LNCaP clone FGC (cell line): ENCODE results near the gene DLL4.

Experiments used
- DNase-seq: peaks from one replicate; pipeline ENCODE4 v3.0.0-alpha.2; 2011; ENCODE audit warnings: low read depth
- H3K4me3 ChIP-seq: 2 replicates; pipeline ENCODE4 v1.5.1; 2011; ENCODE audit warnings: mild to moderate bottlenecking, low read depth, low read length, control low read depth
- TF ChIP-seq, protein P1 (sequence below): IDR thresholded peaks from 2 replicates; pipeline ENCODE4 v1.5.1; 2012; ENCODE audit warnings: mild to moderate bottlenecking; ENCODE audit not compliant: control insufficient read depth, insufficient read depth; ENCODE audit errors: extremely low read depth

Gene DLL4

DNA sequence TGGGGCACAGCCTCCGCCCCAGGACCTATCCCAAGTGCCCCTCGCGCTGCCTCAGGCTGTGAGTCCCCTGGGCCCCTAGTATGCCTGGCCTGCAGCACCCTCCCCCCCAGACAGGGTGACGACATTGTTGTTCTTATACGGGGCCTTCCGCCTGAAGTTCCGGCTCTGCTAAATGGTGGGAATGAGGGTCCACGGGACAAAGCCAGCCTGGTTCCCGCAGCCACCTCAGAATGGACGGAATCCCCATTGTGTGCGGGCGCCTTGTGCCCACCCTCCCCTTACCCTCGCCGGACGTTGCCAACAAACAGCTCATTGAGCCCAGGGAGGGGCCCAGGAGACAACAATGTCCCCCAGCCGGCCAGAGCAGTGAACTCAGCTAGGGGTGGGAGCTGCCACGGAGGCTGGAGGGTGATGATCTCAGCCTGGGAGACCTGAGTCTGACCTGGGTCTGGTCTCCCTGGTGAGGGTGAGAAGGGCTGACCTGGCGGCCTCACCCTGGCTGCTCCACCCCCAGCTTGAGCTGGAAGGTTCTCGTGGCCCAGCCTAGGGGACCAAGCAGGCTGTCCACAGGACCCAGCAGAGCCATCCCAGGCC is 10.2 kb upstream of the DLL4 start:
- H3K4me3 ChIP-seq, result no peak overlapping the region
- no peak for DNase-seq
- TF ChIP-seq, protein P1, sequence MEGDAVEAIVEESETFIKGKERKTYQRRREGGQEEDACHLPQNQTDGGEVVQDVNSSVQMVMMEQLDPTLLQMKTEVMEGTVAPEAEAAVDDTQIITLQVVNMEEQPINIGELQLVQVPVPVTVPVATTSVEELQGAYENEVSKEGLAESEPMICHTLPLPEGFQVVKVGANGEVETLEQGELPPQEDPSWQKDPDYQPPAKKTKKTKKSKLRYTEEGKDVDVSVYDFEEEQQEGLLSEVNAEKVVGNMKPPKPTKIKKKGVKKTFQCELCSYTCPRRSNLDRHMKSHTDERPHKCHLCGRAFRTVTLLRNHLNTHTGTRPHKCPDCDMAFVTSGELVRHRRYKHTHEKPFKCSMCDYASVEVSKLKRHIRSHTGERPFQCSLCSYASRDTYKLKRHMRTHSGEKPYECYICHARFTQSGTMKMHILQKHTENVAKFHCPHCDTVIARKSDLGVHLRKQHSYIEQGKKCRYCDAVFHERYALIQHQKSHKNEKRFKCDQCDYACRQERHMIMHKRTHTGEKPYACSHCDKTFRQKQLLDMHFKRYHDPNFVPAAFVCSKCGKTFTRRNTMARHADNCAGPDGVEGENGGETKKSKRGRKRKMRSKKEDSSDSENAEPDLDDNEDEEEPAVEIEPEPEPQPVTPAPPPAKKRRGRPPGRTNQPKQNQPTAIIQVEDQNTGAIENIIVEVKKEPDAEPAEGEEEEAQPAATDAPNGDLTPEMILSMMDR, result no peak

- no peak for DNase-seq
- TF ChIP-seq, protein P1, result no peak
- no peak overlapping the region for H3K4me3 ChIP-seq
Measured at GRCh38 chr15:40921949-40922607, 7.1 kb upstream of the DLL4 start.

GRCh38 chr15:40922608-40923005 is 6.5 kb upstream of the DLL4 start:
- TF ChIP-seq, protein P1, result no peak
- DNase-seq, result no peak
- no peak overlapping the region for H3K4me3 ChIP-seq

- DNase-seq, result no peak
- no peak overlapping the region for H3K4me3 ChIP-seq
- TF ChIP-seq, protein P1, result no peak
Measured at GRCh38 chr15:40923551-40923950, 5.6 kb upstream of the DLL4 start.

- no peak overlapping the region for H3K4me3 ChIP-seq
- TF ChIP-seq, protein P1, result no peak
- no peak for DNase-seq
Measured at GRCh38 chr15:40925495-40925862, 3.7 kb upstream of the DLL4 start.

DNA sequence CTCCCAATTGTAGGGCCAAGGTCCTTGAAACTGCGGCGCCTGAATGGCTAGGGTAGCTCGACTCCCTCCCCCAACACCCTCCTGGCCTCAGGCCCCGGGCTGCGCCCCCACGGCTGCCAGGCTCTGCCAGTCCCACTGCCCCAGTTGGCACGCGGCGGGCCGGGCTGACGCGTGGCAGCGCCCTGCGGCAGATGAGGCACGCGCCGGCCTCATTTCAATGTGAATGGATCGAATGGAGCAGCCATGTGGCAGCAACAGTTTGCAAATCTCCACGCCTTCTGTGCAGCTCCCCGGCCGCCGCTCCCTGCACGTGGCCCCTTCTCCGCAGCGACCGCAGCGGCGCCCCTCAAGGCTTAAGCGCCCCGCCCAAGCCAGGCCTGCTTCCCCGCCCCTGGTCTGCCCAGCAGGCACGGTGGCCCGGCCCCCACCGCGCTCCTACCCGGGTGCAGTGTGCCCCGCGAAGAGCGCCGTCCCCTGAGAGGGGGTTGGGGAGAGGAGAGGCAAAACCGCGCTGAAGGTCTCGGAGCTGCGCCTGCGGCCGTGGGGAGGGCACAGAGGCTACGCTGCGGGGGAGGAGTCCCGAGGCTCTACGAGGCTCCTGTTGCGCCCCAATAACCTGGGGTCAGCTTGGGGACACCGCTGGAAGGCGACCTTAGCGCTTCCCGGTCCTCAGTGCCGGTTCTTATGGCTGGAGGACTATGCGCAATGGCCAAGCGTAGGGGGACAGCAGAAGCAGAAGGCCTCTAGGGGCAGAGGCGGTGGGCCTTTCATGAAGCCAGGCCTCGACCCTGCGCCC is 3.1 kb upstream of the DLL4 start:
- TF ChIP-seq, protein P1, result no peak
- H3K4me3 ChIP-seq, result no peak overlapping the region
- no peak for DNase-seq
